NCI-H1092 treated with DMSO at 0.1 percent for 48 hours (cell line): ENCODE results near the gene PLAGL1.
"Not testable (repeated sequence)": the region's sequence is repeated elsewhere in the genome, so short reads cannot be mapped to it uniquely, and the experiment has no call there.

Source experiments
- DNase-seq: peaks from one replicate; lab custom pipeline; 2025; lab: John Stamatoyannopoulos, UW

The PLAGL1 gene

DNA sequence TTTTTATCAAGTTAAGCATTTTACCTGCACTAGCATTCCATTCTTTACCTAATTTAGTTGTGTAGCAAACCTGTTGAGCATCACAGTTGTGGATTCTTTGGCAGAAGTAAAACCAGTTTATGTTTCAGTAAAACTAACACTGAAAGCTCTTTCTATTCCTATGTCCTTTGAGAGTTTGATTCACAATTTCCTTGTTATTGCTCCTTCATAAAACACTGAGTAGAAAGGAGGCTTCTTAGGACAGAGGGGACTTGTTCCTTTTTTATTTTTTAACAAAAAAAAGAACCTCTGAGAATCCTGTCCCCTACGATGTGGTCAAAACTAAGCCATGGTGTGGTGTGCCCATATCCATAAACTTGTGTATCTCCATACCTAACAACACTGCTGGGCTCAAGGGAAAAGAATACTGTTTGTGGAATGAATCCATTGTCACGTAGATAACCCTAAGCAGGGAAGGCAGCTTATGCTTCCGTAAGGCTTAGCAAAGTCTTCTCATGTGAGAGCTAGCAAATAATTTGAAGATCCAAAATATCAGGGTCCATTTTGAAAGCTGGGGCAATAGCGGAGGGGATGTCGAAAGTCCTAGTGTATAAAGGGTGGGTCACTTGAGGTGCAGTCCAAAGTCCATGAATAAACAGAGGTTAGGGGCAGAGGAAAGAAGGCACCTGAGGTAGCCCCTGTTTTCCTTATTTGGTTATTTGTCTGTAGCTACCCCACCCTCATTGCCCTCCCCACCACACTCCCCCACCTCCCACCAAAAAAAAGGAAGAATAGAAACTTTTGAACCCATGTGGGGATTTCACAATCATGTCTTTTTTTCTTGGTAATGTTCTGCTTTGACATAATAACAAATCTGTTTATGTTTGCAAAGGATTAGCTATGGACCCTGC, 71.0 kb downstream of the PLAGL1 start:
- DNase-seq = no peak

- no peak for DNase-seq
These were observed 71.7 kb downstream of the PLAGL1 start for GRCh38 chr6:143936347-143936746.

DNA sequence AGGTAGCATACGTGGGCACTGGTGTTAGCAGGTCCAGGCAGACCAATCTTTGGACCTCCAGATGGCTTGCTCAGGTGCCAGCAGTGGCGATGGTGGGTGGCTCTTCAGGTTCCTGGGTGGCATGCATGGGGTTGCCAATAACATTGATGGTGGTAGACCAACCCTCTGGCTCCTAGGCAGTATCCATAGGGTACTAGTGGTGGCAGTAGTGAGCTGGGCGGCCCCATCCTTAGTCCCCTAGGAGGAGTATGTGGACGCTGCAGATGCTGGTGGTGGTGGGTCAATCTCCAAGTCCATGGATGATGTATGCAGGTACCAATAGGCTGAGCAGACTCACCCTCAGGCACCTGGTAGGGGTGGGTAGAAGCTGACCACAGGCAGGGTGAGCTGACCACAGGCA, 73.2 kb downstream of the PLAGL1 start:
- no peak for DNase-seq

DNA sequence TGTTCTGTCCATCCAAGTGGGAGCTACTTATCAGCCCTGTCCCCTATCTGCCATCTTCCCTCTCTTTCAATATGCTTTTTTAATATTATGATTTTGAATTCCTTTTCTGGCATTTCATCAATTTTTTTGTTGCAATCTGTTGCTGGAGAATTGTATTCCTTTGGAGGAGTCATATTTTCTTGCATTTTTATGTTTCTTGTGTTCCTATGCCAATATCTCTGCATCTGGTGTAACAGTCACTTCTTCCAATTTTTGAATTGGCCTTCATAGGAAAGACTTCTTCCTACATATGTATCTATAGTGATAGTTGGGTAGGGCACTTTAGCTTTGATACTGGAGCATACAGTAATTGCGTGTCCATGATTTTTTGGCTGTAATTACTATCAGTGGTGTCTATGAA, 73.7 kb downstream of the PLAGL1 start:
- DNase-seq = no peak

DNA sequence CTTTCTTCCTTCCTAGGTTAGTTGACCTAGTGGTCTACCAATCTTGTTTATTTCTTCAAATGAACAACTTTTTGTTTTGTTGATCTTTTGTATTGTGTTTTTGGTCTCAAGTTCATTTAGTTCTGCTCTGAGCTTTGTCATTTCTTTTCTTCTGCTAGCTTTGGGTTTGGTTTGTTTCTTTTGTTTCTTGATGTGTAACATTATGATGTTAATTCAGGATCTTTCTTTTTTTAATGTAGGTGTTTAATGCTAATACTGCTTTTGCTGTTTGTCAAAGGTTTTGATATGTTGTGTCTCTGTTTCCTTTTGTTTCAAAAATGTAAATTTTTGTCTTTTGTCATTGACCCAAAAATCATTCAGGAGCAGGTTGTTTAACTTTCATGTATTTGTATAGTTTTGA, 78.1 kb downstream of the PLAGL1 start:
- DNase-seq = no peak

DNA sequence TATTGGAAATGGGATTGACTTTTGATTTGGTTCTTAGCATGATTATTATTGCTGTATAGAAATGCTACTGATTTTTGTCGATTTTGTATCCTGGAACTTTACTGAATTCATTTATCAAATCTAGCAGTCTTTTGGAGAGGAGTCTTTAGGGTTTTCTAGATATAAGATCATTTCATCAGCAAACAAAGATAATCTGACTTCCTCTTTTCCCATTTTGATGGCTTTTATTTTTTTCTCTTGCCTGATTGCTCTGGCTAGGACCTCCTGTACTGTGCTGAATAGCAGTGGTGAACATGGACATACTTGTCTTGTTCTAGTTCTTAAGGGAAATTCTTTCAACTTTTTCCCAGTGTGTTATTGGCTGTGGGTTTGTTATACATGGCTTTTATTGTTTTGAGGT, 79.2 kb downstream of the PLAGL1 start:
- DNase-seq = no peak

GRCh38 chr6:143917026-143917425, 91.0 kb downstream of the PLAGL1 start:
- DNase-seq = not testable (repeated sequence)

- DNase-seq = no peak
These were observed 95.4 kb downstream of the PLAGL1 start for GRCh38 chr6:143912671-143913070.

DNA sequence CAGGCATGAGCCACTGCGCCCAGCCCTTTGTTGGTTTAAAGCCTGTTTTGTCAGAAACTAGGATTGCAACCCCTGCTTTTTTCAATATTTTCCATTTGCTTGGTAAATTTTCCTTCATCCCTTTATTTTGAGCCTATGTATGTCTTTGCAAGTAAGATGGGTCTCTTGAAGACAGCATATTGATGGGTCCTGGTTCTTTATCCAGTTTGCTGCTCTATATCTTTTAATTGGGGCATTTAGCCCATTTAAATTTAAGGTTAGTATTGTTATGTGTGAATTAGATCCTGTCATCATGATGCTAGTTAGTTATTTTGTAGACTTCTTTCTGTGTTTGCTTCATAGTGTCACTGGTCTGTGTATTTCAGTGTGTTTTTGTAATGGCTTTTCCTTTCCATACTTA, 97.0 kb downstream of the PLAGL1 start:
- DNase-seq = no peak

DNA sequence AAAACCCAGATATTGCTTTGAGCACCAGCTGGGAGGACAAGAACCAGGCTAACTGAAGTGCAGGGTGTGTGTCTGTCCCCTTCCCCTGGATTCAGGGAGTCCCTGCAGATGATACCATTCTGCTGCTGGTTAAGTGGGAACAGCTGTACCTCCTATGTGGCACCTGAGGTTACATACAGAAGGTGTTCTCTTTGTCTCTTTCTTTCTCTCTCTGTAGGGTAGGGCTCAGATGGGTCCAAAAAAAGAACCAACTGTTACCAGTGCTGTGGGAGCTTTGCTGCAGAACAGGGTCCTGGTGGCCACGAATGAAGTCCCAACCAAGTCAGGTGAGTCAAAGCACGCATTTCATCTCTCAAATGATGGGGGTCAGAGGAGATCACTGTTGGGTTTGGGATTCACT, 105.2 kb downstream of the PLAGL1 start:
- DNase-seq = no peak

DNA sequence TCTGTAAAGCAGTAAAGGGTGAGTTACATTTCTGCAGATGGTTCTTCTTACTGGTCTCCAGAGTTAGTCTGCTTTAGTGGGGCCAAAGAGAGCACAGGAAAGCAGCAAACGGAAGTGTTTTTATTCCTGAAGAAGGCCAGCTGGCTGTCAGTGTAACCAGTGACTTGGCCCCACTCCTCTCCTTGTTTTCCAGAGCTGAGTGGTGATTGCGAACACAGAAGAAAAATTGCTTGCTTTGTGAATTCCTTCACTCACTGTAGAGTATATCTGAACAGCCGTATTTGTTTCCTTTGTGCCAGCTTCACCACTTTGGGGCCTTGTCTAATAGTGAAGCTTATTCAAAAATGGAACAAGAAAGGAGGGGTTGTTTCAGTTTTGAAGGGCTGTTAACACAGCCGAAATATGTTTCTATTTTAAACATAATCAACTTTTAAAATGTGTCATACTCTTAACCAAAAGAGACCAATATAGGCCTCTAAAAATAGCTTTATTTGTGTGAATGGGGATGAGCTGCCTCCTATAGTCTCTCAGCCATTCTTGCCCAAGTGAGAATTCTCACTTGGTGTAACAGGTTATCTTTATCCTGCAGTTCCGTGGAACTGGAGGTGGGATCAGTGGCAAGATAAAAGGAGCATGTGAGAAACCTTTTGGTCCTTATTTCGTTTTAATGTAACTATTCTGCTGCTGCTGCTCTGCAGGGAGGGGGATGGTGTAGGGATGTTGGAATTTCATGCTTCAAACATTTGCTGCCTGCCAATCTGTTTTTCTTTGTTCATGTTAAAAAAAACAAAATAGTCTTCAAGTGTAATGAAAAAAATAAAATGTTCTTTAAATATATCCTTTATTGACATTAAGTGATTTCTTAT, 105.9 kb downstream of the PLAGL1 start:
- DNase-seq = no peak

GRCh38 chr6:143900358-143900757, 107.7 kb downstream of the PLAGL1 start:
- DNase-seq = no peak

GRCh38 chr6:143896126-143896860, 111.8 kb downstream of the PLAGL1 start:
- no peak for DNase-seq

DNA sequence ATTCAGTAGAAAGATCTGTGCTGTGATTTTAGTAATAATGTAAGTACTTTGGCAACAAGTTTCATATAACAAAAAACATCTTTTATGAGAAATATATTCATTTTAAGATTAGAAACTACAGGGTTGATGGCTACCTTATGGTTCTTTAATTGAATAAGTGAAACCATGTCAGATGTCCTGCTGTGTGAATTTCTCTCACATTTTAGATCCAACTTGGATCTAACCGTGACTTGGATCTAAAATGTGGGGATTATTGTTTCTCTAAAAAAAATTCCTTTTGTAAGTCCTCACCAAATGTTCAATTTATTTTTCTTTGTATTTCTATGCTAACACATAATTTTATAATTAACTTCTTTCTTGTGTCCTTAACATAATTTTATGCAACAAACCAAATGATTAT, 113.4 kb downstream of the PLAGL1 start:
- DNase-seq = no peak
